Measurements from ENCODE around the gene ZYG11A. TPM values are rescaled to one million over a fixed set of nuclear protein-coding genes. Genes with fewer than 3 reads are reported as not detected.

The ZYG11A gene
- total and polyA plus RNA-seq, 2 of the 8 experiments (the other 6 are each of a cell fraction or from before 2014, with no cell fraction given) = 0.89 to 2.6 TPM

GRCh38 chr1:52943876-52944416 lies 101.4 kb downstream of the ZYG11A start:
- no peaks in the 10 kb centered on the region for H3K9me3 ChIP-seq (ENCODE audit: insufficient read depth in 2 of 2, low read depth in 1 of 2, low read length in 1 of 2)
- H3K14ac ChIP-seq (ENCODE audit: insufficient read length) = no peak overlapping the region
- H3K4ac ChIP-seq (replicated peaks; ENCODE audit: insufficient read length, low read depth, low read length) = no peak overlapping the region
- H2BK120ac ChIP-seq (replicated peaks; ENCODE audit: low read depth, low read length) = no peak overlapping the region
- no peak overlapping the region for H3K23ac ChIP-seq (ENCODE audit: insufficient read length)
- H3K36me3 ChIP-seq (ENCODE audit: control insufficient read depth in 2 of 4, insufficient read depth in 4 of 4, low read length in 3 of 4) = no peaks in the 10 kb centered on the region
- H3K4me3 ChIP-seq (ENCODE audit: extremely low read depth in 1 of 4, insufficient read depth in 2 of 4, low read depth in 3 of 4, low read length in 4 of 4) = no peak overlapping the region
- no peak overlapping the region for H3K56ac ChIP-seq (replicated peaks; ENCODE audit: insufficient read length, low read depth, low read length)
- H2BK5ac ChIP-seq (ENCODE audit: low read depth, low read length) = no peak overlapping the region
- H2AFZ ChIP-seq (ENCODE audit: low read length) = no peak overlapping the region
- H4K20me1 ChIP-seq (replicated peaks in 1 of 2; ENCODE audit: control insufficient read depth in 1 of 2, insufficient read depth in 2 of 2, low read length in 2 of 2) = no peaks in the 10 kb centered on the region
- H4K8ac ChIP-seq (ENCODE audit: extremely low read depth, insufficient read depth, low read length) = no peak overlapping the region
- H3K79me2 ChIP-seq (ENCODE audit: control insufficient read depth in 1 of 2, insufficient read depth in 2 of 2, low read length in 2 of 2) = no peaks in the 10 kb centered on the region
- H3K4me2 ChIP-seq (ENCODE audit: insufficient read depth in 1 of 2, low read depth in 2 of 2, low read length in 2 of 2) = no peak overlapping the region
- DNase-seq (ENCODE audit: low read depth in 1 of 2, low spot score in 2 of 2) (no peak), FAIRE-seq (no peak)
- H2BK12ac ChIP-seq (ENCODE audit: low read depth, low read length) = no peak overlapping the region
- no peak overlapping the region for H2BK20ac ChIP-seq (ENCODE audit: low read length)
- no peak overlapping the region for H3K9ac ChIP-seq (replicated peaks in 1 of 4; ENCODE audit: extremely low read depth in 1 of 4, low read depth in 3 of 4, low read length in 3 of 4)
- CTCF ChIA-PET (ENCODE audit: partially characterized antibody) = interaction anchor here (0.6 to 1.2 kb wide), 3 partner anchors 144 to 187 kb away, joined by 3 to 4 read pairs (median 4); no protein-coding TSS in a partner anchor
- POLR2A ChIA-PET (ENCODE audit: partially characterized antibody) = no interaction called here
- H3K79me1 ChIP-seq (ENCODE audit: low read depth, low read length) = no peaks in the 10 kb centered on the region; the same call in 1 of the 2 replicates
- no peaks in the 10 kb centered on the region for H3K23me2 ChIP-seq (ENCODE audit: low read depth, low read length)
- no peak overlapping the region for H2AK5ac ChIP-seq (ENCODE audit: low read depth, low read length)
- H3K4me1 ChIP-seq (replicated peaks in 1 of 4; ENCODE audit: control insufficient read depth in 3 of 4, insufficient read depth in 4 of 4, low read length in 3 of 4) = no peaks in the 10 kb centered on the region
- no peak overlapping the region for H3K18ac ChIP-seq (ENCODE audit: extremely low read depth, low read length)
- no peak overlapping the region for H4K5ac ChIP-seq (ENCODE audit: insufficient read length, low read depth, low read length)
- H4K91ac ChIP-seq (replicated peaks; ENCODE audit: insufficient read length, low read length) = no peak overlapping the region
- no peak overlapping the region for H3K27ac ChIP-seq (ENCODE audit: low read depth, low read length)
- H3K27me3 ChIP-seq (replicated peaks in 1 of 4; ENCODE audit: control insufficient read depth in 3 of 4, extremely low read depth in 1 of 4, insufficient read depth in 3 of 4, low read length in 3 of 4) = no peaks in the 10 kb centered on the region; a peak in 1 of 7 replicates
- H2BK15ac ChIP-seq (ENCODE audit: low read length) = no peak overlapping the region
- WGBS, 2 experiments (ENCODE audit: extremely low coverage in 1 of 2, insufficient coverage in 1 of 2, insufficient read length in 1 of 2, insufficient replicate concordance in 2 of 2, low coverage in 1 of 2, low lambda C conversion rate in 2 of 2, missing lambda C conversion rate in 1 of 2) = 75% methylated on average over 3 of the region's 3 CpGs; no CpG with 5 or more reads in 1 of the 2 experiments
- TF ChIP-seq CEBPB (IDR thresholded peaks at IDR 0.05; ENCODE audit: low read depth, low read length) (no peak), TEAD4 (IDR thresholded peaks at IDR 0.05; ENCODE audit: low read depth, low read length) (peak; percentile 41; the same call in 1 of the 2 replicates), CTBP2 (IDR thresholded peaks at IDR 0.05; ENCODE audit: borderline replicate concordance, insufficient read depth, insufficient read length, low read length) (no peak), RBBP5 (IDR thresholded peaks at IDR 0.05; ENCODE audit: borderline replicate concordance, low read depth, low read length) (no peak), TAF7 (optimal IDR thresholded peaks at IDR 0.05; ENCODE audit: borderline replicate concordance, low read depth, low read length) (no peak), POLR2AphosphoS5 (IDR thresholded peaks at IDR 0.05; ENCODE audit: low read depth, low read length) (peak; percentile 58; the same call in 1 of the 2 replicates), POU5F1 (IDR thresholded peaks at IDR 0.05; ENCODE audit: low read depth, low read length) (no peak), RXRA (IDR thresholded peaks at IDR 0.05; ENCODE audit: insufficient read depth, low read depth, low read length) (no peak), TAF1 (IDR thresholded peaks at IDR 0.05; ENCODE audit: low read depth, low read length) (no peak), SAP30 (IDR thresholded peaks at IDR 0.05; ENCODE audit: insufficient read depth, insufficient replicate concordance, low read length) (no peak), KDM4A (IDR thresholded peaks at IDR 0.05; ENCODE audit: low read depth, low read length, severe bottlenecking) (no peak), TBP (IDR thresholded peaks at IDR 0.05; ENCODE audit: low read depth, low read length) (no peak), SIX5 (IDR thresholded peaks at IDR 0.05; ENCODE audit: low read depth, low read length) (no peak), SP1 (IDR thresholded peaks at IDR 0.05; ENCODE audit: low read depth, low read length) (no peak), SUZ12 (IDR thresholded peaks at IDR 0.05; ENCODE audit: low read length) (no peak)
